Memory B cell (primary cell): ENCODE data around the gene HRG.
A peak's percentile ranks its signal among the peaks of the same experiment; 100 is the strongest.
"Not testable (repeated sequence)": the region's sequence is repeated elsewhere in the genome, so short reads cannot be mapped to it uniquely, and the experiment has no call there.

ENCODE experiments used
- ATAC-seq: fragments of 150-1000 bp; cut with Tn5 transposase; 2 replicates; pipeline ENCODE4 v1.10.0; 2021; ENCODE audit warnings: low read depth, mild to moderate bottlenecking, moderate library complexity
- DNase-seq, 2 donors: peaks; one replicate each; pipeline ENCODE4 v3.0.0; 2022; ENCODE audit warnings: low spot score in 2 of 2
- H3K27ac Mint-ChIP-seq: one replicate; pipeline ENCODE4 v1.8.0; 2022; ENCODE audit warnings: mild to moderate bottlenecking, moderate library complexity, mixed read lengths
- H3K27me3 Mint-ChIP-seq: one replicate; pipeline ENCODE4 v1.8.0; 2022; ENCODE audit warnings: mixed read lengths
- H3K36me3 Mint-ChIP-seq: one replicate; pipeline ENCODE4 v1.8.0; 2022; ENCODE audit warnings: mild to moderate bottlenecking, mixed read lengths
- H3K4me1 Mint-ChIP-seq: one replicate; pipeline ENCODE4 v1.8.0; 2022; ENCODE audit warnings: mixed read lengths
- H3K4me3 Mint-ChIP-seq: one replicate; pipeline ENCODE4 v1.8.0; 2022; ENCODE audit warnings: mild to moderate bottlenecking, moderate library complexity, mixed read lengths
- H3K9me3 Mint-ChIP-seq: one replicate; pipeline ENCODE4 v1.8.0; 2022; ENCODE audit warnings: mixed read lengths

The HRG gene

GRCh38 chr3:186705882-186706780 is 40.3 kb downstream of the HRG start:
- DNase-seq: peak in 1 of 2 donors; percentile 3
- H3K4me3 Mint-ChIP-seq: no peak overlapping the region
- ATAC-seq: peak; percentile 91
- H3K36me3 Mint-ChIP-seq: no peaks in the 10 kb centered on the region
- H3K9me3 Mint-ChIP-seq: no peaks in the 10 kb centered on the region
- H3K27ac Mint-ChIP-seq: no peak overlapping the region
- peaks cover 10% of the 10 kb centered on the region for H3K27me3 Mint-ChIP-seq
- H3K4me1 Mint-ChIP-seq: peaks cover 5% of the 10 kb centered on the region

DNA sequence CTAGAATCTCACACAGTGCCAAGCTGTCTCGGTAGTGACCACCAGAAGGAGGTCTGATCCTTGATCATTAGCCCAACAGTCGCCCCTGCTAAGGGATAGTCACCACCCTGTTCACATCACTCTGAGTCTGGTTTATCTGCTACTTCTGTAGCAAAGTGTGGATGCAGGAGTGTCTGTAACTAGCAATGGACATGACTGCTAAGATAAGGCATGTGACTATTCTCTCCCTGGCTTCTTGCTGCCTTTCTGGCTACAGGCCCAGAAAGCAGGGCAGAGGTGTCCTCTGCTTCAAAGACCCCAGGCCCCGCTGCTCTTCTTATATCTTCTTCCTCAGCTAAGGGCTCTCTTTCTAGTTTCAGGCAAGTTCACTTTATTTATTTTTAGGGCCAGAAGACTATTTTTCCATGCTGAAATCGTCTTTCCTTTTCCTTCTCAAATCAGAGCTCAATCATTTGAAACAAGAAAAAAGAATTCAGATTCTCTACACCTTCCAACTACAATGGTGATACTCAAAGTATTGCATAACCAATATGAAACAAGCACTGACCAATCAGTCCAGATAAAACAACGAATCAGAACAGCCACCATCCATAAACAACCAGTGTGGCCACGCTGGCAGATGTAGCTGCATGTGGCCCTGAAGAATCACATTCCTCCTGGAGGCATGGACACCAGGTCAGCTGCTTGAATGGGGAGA is 43.3 kb downstream of the HRG start:
- peaks cover 7% of the 10 kb centered on the region for H3K27me3 Mint-ChIP-seq
- H3K4me1 Mint-ChIP-seq: peaks cover 5% of the 10 kb centered on the region
- H3K36me3 Mint-ChIP-seq: no peaks in the 10 kb centered on the region
- no peak overlapping the region for H3K4me3 Mint-ChIP-seq
- ATAC-seq (no peak), DNase-seq (no peak)
- H3K27ac Mint-ChIP-seq: no peak overlapping the region
- no peaks in the 10 kb centered on the region for H3K9me3 Mint-ChIP-seq

DNA sequence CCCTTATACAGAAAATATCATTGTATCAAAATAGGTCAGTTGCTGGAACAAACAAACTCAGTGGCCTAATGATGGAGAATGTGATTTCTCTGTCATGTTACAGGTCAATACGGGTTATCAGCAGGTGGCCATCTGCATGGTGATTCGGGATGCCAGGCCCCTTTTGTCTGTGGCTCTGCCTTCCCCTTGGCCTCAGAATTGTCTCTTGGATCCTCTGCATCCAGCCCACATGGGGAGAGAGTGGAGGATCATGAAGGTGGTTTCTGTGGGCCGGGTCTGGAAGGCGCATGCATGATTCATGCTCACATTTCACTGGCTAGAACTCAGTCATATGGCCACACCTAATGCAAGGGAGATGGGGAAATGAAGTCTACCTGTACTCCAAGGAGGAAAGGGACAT is 44.9 kb downstream of the HRG start:
- not testable (repeated sequence) for H3K9me3 Mint-ChIP-seq, H3K4me3 Mint-ChIP-seq, H3K27me3 Mint-ChIP-seq, ATAC-seq, H3K36me3 Mint-ChIP-seq, DNase-seq, H3K27ac Mint-ChIP-seq
- peaks cover 12% of the 10 kb centered on the region for H3K4me1 Mint-ChIP-seq

DNA sequence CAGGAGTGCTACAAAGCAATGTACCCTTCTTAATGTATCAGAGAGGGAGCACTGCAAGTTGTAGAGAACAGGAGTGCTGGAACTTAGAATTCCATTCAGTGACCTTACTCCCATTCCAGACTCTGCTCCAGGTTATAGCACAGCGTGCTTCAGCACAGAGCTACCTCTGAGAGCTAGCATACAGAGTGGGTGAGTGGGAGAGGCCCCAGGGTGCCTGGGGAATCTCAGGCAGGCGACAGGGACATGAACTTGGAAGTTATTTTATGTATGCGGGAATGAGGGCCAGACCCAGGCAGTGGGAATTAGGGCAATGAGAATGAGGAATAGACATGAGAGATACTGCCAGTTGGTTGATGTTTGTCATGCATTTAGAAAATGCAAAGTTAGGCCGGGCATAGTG is 47.7 kb downstream of the HRG start:
- ATAC-seq (no peak), DNase-seq (no peak)
- no peaks in the 10 kb centered on the region for H3K9me3 Mint-ChIP-seq
- H3K4me3 Mint-ChIP-seq: no peak overlapping the region
- H3K27ac Mint-ChIP-seq: no peak overlapping the region
- H3K36me3 Mint-ChIP-seq: no peaks in the 10 kb centered on the region
- peaks cover 9% of the 10 kb centered on the region for H3K4me1 Mint-ChIP-seq
- H3K27me3 Mint-ChIP-seq: no peaks in the 10 kb centered on the region

- peaks cover 1% of the 10 kb centered on the region for H3K27me3 Mint-ChIP-seq
- H3K4me1 Mint-ChIP-seq: peaks cover 9% of the 10 kb centered on the region
- no peak for ATAC-seq
- no peaks in the 10 kb centered on the region for H3K36me3 Mint-ChIP-seq
- no peaks in the 10 kb centered on the region for H3K9me3 Mint-ChIP-seq
- no peak for DNase-seq
- H3K27ac Mint-ChIP-seq: no peak within 1 kb of the TSS
- H3K4me3 Mint-ChIP-seq: no peak within 1 kb of the TSS
Measured at GRCh38 chr3:186717039-186717457, 51.2 kb downstream of the HRG start, which contains the start of gene KNG1. Gene KNG1, plus strand, starts transcription at chr3:186717359. Its CDS starts 184 bp downstream, at chr3:186717543.

DNA sequence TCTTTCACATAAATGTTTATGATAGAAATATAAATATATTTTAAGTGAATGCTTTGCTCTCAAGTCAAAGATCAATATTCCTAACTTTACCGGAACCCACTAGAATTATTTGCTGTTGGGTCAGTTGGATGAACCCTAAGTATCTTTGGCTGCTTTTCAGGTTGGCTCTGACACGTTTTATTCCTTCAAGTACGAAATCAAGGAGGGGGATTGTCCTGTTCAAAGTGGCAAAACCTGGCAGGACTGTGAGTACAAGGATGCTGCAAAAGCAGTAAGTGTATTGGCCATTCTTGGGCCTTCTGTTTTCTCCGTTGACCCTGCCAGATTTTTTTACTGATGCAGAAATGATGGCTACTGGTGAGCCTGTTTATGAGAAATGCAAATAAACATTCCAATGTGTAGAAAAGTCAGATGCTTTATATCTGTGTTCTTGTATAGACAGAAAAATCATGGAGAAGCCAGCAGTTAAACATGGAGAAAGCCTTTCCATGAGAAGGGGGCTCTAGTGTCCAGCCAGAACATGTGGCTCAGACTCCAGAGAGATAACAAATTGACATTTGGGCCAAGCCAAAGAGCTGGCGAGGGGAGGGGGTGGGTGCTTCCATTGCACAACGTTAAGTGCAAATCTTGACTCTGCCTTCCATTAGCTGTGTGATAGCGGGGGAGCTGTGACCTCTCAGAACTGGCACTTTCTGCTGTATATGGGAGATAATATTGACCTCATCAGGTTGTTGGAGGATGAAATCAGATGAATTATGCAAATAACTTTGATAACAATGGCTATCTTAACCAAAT is 54.3 kb downstream of the HRG start:
- Mint-ChIP-seq H3K36me3 (no peaks in the 10 kb centered on the region), H3K4me1 (peaks cover 3% of the 10 kb centered on the region), H3K27ac (no peak overlapping the region), H3K27me3 (peaks cover 3% of the 10 kb centered on the region), H3K4me3 (no peak overlapping the region), H3K9me3 (no peaks in the 10 kb centered on the region)
- ATAC-seq (no peak), DNase-seq (no peak)

DNA sequence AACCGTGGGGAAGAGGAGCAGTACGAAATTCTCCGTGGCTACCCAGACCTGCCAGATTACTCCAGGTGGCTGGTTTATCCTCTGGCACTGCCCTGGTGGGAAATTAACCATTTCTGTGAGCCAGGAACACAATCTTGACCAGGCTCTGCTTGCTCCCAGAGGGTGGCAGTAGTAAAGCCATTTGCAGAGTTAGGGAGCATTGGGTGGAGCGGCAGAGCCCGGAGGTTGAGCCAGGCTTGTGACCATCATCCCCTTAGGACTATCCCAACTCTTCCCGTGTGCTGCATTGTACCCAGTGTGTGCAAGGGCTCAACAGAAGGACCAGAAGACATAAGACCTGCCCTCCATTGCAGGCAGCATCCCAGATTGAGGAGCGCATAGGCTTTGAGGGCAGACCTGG is 56.6 kb downstream of the HRG start:
- Mint-ChIP-seq H3K36me3 (no peaks in the 10 kb centered on the region), H3K9me3 (no peaks in the 10 kb centered on the region), H3K4me1 (no peaks in the 10 kb centered on the region), H3K27ac (no peak overlapping the region), H3K4me3 (no peak overlapping the region), H3K27me3 (peaks cover 3% of the 10 kb centered on the region)
- no peak for DNase-seq
- ATAC-seq: no peak

DNA sequence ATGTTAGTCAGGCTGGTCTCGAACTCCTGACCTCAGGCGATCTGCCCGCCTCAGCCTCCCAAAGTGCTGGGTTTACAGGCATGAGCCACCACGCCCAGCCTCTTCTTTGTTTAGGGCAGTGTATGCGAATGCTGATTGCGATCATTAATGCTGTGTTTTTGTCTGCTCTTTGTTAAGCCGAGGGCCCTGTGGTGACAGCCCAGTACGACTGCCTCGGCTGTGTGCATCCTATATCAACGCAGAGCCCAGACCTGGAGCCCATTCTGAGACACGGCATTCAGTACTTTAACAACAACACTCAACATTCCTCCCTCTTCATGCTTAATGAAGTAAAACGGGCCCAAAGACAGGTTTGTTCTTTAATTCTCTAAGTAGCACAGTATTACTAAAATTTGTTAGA is 59.1 kb downstream of the HRG start:
- H3K36me3 Mint-ChIP-seq: no peaks in the 10 kb centered on the region
- peaks cover 5% of the 10 kb centered on the region for H3K27me3 Mint-ChIP-seq
- H3K4me1 Mint-ChIP-seq: no peaks in the 10 kb centered on the region
- ATAC-seq (no peak), DNase-seq (no peak)
- H3K4me3 Mint-ChIP-seq: no peak overlapping the region
- H3K27ac Mint-ChIP-seq: no peak overlapping the region
- no peaks in the 10 kb centered on the region for H3K9me3 Mint-ChIP-seq
